BJ (cell line): ENCODE results near the gene GPC6. TPM values are rescaled to one million over a fixed set of nuclear protein-coding genes. Genes with fewer than 3 reads are reported as not detected.

Source experiments
- CTCF ChIA-PET: fragments of 350-600 bp; formaldehyde crosslinking; extraction: SDS; loops from one replicate; lab custom pipeline; 2021; ENCODE audit warnings: antibody characterized with exemption, inconsistent platforms; lab: Yijun Ruan, JAX
- POLR2A ChIA-PET: fragments of 300-600 bp; sonication (Branson Sonifier 250); formaldehyde crosslinking; extraction: SDS; loops from one replicate; lab custom pipeline; 2021; ENCODE audit warnings: antibody characterized with exemption; lab: Charles Lee
- DNase-seq: peaks from one replicate; pipeline ENCODE4 v3.0.0-alpha.2; 2011; ENCODE audit warnings: low read depth
- H3K27me3 ChIP-seq: 2 replicates; pipeline ENCODE4 v1.6.0; 2011; ENCODE audit warnings: low read length; ENCODE audit not compliant: control insufficient read depth, insufficient read depth
- H3K36me3 ChIP-seq: 2 replicates; pipeline ENCODE4 v1.5.1; 2011; ENCODE audit warnings: low read length; ENCODE audit not compliant: control insufficient read depth, insufficient read depth
- H3K4me3 ChIP-seq: 2 replicates; pipeline ENCODE4 v1.5.1; 2011; ENCODE audit warnings: low read depth, mild to moderate bottlenecking, control low read depth, low read length
- polyA plus RNA-seq: library from polyadenylated mRNA; depleted of rRNA; stranded (reverse); fragments of >200 nt; gene quantifications from 2 replicates; pipeline ENCODE4 v1.2.3, GENCODE V29; 2011
- TF ChIP-seq, protein P1 (sequence below): IDR thresholded peaks from 2 replicates; pipeline ENCODE4 v1.5.1; 2011; ENCODE audit warnings: low read depth, mild to moderate bottlenecking, control low read depth, inconsistent platforms, low read length, moderate library complexity; ENCODE audit not compliant: insufficient read depth

Gene GPC6
- polyA plus RNA-seq, 1 experiment, result 23.0 TPM

DNA sequence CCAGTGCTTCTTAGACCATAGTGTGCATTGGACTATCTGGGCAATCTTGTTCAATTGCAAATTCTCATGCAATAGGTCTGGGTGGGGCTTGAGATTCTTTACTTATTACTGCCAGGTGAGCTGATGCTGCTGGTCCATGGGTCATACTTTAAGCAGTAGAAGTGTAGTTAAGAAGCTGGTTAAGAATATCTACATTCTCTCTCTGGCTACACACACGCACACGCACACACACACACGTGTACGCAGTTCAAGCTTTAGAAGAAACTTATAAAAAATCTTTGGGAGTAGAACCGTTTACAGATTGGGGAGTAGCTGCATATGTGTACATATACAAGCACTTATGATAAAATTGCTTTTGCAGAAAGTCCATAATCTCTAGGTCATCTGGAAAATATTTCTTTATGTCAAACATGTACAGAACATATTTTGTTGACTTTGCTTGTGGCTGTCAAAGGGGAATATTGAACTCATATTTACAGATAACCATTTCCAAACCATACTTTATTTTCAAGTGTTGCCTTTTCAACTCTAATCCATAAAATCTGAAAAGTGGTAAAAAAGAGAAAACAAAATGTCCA, 99.7 kb downstream of the GPC6 start:
- TF ChIP-seq, protein P1, sequence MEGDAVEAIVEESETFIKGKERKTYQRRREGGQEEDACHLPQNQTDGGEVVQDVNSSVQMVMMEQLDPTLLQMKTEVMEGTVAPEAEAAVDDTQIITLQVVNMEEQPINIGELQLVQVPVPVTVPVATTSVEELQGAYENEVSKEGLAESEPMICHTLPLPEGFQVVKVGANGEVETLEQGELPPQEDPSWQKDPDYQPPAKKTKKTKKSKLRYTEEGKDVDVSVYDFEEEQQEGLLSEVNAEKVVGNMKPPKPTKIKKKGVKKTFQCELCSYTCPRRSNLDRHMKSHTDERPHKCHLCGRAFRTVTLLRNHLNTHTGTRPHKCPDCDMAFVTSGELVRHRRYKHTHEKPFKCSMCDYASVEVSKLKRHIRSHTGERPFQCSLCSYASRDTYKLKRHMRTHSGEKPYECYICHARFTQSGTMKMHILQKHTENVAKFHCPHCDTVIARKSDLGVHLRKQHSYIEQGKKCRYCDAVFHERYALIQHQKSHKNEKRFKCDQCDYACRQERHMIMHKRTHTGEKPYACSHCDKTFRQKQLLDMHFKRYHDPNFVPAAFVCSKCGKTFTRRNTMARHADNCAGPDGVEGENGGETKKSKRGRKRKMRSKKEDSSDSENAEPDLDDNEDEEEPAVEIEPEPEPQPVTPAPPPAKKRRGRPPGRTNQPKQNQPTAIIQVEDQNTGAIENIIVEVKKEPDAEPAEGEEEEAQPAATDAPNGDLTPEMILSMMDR, result no peak
- DNase-seq, result no peak
- H3K4me3 ChIP-seq, result no peak overlapping the region
- ChIA-PET CTCF (no interaction called here), POLR2A (no interaction called here)
- H3K36me3 ChIP-seq, result no peaks in the 10 kb centered on the region
- H3K27me3 ChIP-seq, result no peaks in the 10 kb centered on the region

GRCh38 chr13:93328943-93329342, 102.3 kb downstream of the GPC6 start:
- POLR2A ChIA-PET, result no interaction called here
- CTCF ChIA-PET, result no interaction called here
- Histone ChIP-seq H3K36me3 (no peaks in the 10 kb centered on the region), H3K27me3 (no peaks in the 10 kb centered on the region), H3K4me3 (no peak overlapping the region)
- TF ChIP-seq, protein P1, result no peak
- DNase-seq, result no peak

GRCh38 chr13:93336728-93337127, 110.1 kb downstream of the GPC6 start:
- no peak for DNase-seq
- Histone ChIP-seq H3K36me3 (no peaks in the 10 kb centered on the region), H3K4me3 (no peak overlapping the region), H3K27me3 (no peaks in the 10 kb centered on the region)
- ChIA-PET POLR2A (no interaction called here), CTCF (interaction anchor here (0.6 kb wide), 1 partner anchor 109 kb away, joined by 3 read pairs; no protein-coding TSS in a partner anchor)
- TF ChIP-seq, protein P1, result no peak

DNA sequence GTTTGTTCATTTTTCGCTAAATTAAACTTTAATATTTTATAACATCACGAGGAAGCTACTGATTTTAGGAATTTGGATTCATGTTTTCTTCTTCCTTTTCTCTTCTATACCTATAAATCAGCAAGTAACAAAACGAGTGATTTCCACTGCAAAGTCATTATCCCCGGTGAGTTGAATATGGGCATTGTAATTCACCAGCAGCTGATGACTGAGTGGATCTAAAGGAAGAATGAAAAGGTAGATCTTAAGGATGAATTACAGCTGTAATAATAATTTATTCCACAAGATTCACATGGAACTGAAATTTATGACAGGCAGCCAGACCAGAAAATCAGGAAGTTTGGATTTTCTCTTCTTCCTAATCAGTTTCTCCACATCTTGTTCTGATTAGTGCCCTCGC, 111.4 kb downstream of the GPC6 start:
- no peak for DNase-seq
- CTCF ChIA-PET, result interaction anchor here (1.3 kb wide), 1 partner anchor 36 kb away, joined by 4 read pairs; no protein-coding TSS in a partner anchor
- Histone ChIP-seq H3K4me3 (no peak overlapping the region), H3K36me3 (no peaks in the 10 kb centered on the region), H3K27me3 (no peaks in the 10 kb centered on the region)
- TF ChIP-seq, protein P1, result no peak
- POLR2A ChIA-PET, result no interaction called here

DNA sequence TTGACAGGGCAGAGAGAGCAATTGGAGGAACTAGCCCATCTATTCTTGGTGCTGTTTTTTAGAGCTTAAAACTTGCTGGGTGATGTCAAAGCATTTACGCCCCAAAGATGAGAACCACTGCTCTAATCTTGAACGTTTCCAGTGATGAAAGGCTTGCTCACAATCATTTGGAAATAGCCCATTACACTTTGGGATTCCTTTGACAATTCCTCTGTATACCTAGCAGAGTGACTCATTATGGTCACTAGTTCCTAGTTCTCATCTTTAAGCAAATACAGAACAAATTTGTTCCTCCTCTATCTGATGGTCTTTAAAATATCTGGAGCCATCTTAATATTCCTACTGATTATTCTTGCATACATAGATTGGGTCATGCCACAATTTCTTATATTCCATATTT, 112.3 kb downstream of the GPC6 start:
- CTCF ChIA-PET, result interaction anchor here (1.3 kb wide), 1 partner anchor 37 kb away, joined by 4 read pairs; no protein-coding TSS in a partner anchor
- POLR2A ChIA-PET, result no interaction called here
- TF ChIP-seq, protein P1, result no peak
- no peak overlapping the region for H3K4me3 ChIP-seq
- H3K27me3 ChIP-seq, result no peaks in the 10 kb centered on the region
- DNase-seq, result no peak
- no peaks in the 10 kb centered on the region for H3K36me3 ChIP-seq
